HG02642 (cell line): Measurements from ENCODE around the gene COPS6.
A peak's percentile ranks its signal among the peaks of the same experiment; 100 is the strongest.

Experiments
- ATAC-seq: cut with Tn5 transposase; IDR thresholded peaks from one replicate; pipeline ENCODE4 v1.9.1; 2021; ENCODE audit warnings: mild to moderate bottlenecking; ENCODE audit not compliant: unreplicated experiment, poor library complexity

The COPS6 gene

DNA sequence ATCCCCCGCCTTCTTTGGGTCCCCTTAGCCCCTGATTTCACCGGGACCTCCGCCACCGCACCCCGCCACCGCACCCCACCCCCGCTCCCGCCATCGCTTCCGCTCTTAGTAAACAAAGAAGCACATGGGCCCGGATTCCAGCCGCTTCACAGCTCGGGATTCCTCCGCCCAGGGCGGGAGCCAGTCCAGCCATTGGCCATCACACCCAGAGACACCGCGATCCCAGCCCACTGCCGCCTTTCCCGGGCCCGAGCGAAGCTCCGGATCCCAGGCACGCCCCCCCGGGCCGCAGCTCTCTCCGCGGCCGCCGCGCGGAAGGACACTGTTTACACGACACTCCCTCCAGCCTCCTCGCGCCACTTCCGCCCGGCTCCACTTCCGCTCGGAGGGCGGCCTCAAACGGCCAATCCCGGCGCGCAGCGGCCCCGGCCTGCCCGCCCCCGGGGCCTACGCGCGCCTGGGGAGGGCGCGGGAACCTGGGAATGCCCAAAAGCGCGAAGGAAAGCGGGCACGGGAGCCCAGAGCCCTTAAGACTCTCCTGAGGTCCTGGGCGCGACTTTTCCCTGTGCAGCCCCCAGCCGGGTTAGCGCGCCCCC is 11.7 kb downstream of the COPS6 start:
- ATAC-seq, result peak; percentile 73

DNA sequence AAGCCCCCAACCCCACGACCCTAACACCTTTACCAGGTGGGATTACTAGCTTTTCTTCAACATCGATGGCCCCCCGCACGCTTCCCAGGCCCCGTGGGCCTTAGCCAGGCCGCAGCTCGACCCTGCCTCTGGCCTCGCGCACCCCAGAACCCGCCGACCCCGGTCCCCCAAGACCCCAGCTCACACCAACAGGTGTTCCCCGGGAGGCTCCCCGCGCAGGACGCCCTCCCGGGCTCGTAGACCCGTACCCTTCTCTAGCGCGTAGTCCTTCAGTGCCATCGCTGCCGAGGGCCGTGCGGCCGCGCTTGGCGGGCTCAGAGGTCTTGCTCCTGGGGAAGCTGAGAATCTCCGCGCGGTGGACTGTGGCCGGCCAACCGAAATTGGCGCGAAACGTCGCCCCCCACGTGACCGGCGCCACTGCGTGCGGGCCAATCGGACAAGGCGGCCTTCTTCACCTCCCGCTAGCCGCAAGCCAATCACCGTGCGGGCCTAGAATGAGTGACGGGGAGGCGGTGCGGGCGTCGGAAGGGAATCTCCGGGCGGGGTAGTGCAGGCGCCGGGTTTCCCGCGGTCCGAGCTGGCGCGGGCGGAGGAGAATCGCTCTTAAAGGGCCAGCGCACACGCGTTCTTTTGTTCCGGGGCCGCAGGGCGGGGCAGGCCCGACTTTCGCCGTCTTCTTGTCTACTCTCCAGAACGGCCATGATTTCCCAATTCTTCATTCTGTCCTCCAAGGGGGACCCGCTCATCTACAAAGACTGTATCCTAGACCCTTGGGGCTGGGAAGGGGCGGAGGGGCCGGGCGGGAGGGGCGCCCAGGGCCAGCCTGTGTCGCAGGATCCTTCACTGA is 12.5 kb downstream of the COPS6 start, which contains the start of the genes AP4M1 and MCM7:
Gene AP4M1, plus strand, starts transcription at position 628 of the 847 bp plus-strand sequence. Its CDS starts 72 bp downstream, at position 700.
Gene MCM7, minus strand, starts transcription at position 382 of the 847 bp plus-strand sequence. Its CDS starts 103 bp downstream, at position 279.
- ATAC-seq, result peak; percentile 85

DNA sequence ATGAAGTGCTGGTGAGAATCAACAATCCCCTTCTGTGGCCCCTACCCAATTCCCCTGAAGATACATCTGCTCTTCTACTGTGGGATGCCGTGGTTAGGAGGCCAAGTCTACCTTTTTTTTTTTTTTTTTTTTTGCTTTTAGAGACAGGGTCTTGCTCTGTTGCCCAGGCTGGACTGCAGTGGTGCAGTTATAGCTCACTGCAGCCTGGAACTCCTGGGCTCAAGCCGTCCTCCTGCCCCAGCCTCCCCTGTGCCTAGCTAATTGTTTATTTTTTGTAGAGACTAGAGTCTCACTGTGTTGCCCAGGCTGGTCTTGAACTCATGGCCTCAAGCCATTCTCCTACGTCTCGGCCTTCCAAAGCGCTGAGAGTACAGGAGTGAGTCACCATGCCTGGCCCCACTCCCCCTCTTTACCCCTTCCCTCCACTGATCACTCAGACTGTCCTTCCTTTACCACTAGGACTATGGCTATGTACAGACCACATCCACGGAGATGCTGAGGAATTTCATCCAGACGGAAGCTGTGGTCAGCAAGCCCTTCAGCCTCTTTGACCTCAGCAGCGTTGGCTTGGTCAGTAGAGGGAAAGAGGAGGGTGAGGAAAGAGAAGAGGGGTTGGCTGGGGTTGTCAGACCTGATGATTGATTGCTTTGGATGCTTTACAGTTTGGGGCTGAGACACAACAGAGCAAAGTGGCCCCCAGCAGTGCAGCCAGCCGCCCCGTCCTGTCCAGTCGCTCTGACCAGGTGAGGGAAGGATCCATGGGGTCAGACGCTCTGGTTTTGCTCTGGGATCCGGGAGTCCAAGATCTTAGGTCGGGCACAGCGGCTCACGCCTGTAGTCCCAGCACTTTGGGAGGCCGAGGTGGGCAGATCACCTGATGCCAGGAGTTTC is 14.4 kb downstream of the COPS6 start:
- no peak for ATAC-seq

DNA sequence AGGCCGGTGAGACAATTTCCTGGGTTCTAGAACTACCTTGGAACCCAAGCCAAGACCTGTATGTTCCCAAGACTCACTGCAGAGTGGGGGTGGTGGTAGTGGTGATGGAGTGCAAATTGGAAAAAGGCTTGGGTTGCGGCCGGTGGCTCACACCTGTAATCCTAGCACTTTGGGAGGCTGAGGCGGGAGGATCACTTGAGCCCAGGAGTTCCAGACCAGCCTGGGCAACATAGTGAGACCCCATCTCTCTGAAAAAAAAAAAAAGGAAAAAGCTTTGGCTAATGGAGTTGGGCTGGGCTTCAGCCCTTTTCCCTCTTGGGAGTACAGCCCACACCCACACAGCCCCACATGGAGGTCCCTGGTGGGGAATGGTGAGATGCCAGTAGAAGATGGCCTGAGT is 16.8 kb downstream of the COPS6 start:
- no peak for ATAC-seq

DNA sequence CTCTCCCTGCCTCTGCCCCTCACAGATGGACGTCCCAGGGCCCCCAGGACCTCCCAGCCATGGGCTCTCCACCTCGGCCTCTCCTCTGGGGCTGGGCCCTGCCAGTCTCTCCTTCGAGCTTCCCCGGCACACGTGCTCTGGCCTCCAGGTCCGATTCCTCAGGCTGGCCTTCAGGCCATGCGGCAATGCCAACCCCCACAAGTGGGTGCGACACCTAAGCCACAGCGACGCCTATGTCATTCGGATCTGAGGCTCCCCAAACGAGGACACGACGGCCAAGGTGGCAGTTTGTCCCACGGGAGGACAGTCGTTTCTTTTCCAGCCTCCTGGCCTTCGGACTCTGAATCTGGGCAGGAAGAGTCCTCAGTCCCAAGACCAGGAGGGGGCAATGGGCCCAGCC is 17.9 kb downstream of the COPS6 start:
- no peak for ATAC-seq

DNA sequence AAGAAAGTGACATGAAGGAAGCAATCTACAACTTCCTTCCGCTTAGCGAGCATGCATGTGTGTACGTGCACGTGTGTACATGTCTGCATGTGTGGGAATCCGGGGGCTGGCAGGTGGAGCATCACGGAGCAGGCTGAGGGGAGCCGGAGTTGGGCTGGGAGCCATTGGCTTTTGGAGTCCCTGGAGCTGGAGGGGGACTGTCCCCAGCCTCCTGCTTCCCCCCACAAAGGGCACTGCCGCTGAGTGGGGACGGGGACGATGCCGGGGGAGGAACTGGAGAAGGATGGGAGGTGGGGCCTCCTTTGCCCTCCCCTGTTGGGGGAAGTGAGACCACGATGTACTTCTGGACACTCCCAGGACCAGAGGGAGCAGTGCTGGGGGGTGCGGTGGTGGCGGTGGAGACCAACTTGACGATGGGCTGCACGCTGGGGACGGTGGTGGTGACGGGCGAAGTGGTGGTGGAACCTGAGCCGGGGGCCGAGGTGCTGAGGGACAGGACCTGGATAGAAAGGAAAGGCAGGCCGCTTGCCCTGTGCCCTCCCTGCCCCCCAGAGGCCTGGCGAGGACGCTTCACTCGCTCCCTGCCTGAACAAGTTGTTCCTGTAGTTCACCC is 18.5 kb downstream of the COPS6 start:
- ATAC-seq, result no peak

DNA sequence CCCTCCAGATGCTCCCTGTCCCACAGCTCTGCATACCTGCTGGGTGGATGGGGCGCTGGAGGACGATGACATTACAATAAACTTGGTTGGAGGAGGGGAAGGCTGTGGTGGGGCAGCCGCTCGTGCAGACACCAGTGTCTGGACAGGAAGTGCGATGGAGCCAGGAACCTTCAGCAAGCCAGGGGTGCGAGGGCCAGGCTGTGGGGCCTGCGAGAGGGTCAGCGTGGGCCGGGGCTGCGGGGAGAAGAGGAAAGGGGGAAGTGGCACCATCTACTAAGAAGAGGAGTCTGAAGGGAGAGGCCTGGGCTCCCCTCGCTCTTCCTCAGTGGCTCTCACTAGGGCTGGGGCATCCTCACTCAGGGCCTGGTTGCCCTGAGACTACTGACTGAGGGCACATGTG is 19.1 kb downstream of the COPS6 start:
- ATAC-seq, result no peak

DNA sequence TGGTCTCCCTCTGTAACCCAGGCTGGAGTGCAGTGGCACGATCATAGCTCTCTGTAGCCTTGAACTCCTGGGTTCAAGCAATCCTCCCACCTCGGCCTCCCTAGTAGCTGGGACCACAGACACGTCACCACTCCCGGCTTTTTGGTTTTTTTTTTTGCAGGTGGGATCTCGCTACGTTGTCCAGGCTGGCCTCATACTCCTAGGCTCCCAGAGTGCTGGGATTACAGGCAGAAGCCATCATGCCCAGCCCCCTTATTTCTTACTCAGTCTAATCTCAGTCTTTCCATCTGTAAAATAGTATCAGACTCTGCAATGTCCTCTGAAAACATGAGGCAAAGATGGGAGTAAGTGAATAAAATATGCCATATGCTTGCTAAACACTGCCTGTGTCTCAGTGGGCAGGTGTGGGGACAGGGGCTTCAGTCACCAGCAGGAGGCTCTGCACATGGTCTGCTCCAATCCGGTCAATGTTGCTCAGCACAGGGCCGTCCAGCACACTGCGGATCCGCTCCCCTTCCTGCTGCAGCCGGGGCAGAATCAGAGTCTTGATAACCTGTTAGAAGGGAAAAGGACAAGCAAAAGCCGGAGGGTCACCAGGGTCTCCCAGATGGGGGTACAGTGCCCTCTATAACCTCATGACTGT is 20.9 kb downstream of the COPS6 start:
- no peak for ATAC-seq

DNA sequence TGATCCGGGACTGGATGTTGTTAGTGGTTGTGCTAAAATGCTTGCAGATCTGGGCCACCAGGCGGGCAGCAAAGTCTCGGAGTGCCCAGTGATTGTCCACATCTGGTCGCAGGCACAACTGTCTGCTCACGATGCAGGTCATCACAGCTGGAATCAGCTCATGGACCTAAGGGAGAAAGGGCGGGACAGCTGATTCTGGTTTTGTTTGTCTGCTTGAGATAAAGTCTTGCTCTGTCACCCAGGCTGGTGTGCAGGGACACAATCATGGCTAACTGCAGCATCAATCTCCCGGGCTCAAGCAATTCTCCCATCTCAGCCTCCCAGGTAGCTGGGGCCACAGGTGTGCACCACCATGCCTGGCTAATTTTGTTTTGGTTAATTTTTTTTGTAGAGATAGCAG is 22.4 kb downstream of the COPS6 start:
- ATAC-seq, result no peak

DNA sequence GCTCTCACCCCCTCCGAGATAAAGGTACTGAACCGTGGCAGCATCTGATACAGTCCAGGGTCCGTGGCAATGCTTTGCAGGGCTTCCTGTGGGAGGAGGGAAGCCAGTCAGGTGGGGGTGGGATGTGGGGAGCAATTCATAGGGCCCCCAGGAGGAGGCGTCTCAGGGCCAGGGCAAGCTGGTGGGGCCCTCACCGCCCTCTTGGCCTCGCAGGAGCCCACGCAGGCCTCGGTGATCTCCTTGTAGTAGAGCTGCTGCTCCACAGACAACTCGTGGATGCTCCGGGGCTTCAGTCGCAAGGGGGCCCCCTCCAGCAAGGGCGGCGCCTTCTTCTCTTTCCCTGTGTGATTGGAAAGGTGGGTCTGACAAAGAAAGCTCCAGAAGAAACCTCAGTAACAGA is 23.1 kb downstream of the COPS6 start:
- ATAC-seq, result no peak

DNA sequence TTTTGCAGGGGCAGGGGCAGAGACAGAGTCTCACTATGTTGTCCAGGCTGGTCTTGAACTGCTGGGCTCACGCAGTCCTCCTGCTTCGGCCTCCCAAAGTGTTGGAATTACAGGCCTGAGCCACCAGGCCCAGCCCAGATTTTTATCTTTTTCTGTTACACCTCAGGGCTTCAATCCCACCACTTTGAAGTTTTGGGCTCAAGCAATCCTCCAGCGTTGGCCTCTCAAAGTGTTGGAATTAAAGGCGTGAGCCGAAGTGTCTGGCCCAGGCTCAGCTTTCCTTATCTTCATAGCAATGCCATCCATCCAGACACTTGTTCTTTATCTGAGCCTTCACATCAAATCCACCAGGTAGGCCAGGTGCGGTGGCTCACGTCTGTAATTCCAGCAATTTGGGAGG is 26.3 kb downstream of the COPS6 start:
- no peak for ATAC-seq

DNA sequence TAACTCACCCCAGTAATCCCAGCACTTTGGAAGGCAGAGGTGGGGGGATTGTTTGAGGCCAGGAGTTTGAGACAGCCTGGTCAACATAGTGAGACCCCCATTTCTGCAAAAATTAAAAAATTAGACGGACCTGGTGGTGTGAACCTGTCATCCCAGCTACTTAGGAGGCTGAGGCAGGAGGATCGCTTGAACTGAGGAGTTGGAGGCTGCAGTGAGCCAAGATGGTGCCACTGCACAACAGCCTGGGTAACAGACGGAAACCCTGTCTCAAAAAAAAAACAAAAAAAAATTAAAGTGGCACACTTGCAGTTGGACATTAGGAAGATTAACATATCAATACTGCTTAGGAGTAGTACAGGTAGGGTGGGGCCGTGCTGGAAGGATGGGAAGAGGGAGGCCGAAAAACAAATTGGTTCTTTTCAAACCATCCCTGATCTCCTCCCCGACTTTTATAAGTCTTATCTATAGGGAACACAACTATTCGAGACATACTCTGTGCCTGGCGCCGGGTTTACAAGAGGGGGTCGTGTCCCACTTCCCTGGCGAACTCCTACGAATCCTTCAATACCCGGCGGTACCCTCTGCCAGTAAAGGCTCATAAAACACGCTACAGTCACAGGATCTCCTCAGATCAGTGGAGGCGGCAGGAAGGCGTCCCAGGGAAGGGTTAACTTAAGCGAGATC is 29.8 kb downstream of the COPS6 start:
- no peak for ATAC-seq

DNA sequence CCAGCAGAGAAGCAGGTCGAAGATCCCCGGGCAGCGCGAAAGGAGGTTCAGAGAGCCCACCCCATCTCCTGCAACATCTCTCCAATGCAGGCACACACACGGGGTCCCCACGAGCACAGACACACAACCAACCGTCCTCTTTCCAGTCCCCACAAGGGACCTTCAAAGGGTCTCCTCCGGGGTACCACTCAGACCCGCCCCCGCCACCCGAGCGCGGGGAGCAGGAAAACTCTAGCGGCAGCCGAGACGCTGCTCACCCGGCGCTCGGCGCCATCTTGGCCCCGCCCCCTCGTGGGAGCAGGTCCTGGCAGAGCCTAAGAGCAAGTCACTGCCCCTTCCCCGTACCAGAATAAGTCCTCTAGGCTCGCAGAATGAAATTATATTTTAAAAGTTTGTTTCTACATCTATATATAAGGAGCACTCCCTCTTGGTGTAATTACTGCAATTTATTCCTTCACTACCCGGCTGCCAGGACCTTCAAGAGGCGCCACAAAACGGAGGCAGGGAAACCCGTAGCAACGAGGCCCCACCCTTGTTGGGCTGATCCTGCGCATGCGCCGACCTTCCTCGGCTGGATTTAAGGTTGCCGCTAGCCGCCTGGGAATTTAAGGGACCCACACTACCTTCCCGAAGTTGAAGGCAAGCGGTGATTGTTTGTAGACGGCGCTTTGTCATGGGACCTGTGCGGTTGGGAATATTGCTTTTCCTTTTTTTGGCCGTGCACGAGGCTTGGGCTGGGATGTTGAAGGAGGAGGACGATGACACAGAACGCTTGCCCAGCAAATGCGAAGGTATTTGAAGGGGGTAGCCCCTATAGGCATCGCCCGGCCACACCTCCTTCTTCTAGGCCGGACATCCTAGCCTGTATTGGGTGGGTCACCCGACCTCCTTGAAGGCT is 30.6 kb downstream of the COPS6 start, which contains the start of the genes CNPY4 and TAF6:
Gene CNPY4, plus strand, starts transcription at position 563 of the 898 bp plus-strand sequence. Its CDS starts 111 bp downstream, at position 674.
Gene TAF6, minus strand, starts transcription at position 287 of the 898 bp plus-strand sequence. CDS start 5,149 bp downstream, outside the sequence.
- peak; percentile 82 for ATAC-seq

DNA sequence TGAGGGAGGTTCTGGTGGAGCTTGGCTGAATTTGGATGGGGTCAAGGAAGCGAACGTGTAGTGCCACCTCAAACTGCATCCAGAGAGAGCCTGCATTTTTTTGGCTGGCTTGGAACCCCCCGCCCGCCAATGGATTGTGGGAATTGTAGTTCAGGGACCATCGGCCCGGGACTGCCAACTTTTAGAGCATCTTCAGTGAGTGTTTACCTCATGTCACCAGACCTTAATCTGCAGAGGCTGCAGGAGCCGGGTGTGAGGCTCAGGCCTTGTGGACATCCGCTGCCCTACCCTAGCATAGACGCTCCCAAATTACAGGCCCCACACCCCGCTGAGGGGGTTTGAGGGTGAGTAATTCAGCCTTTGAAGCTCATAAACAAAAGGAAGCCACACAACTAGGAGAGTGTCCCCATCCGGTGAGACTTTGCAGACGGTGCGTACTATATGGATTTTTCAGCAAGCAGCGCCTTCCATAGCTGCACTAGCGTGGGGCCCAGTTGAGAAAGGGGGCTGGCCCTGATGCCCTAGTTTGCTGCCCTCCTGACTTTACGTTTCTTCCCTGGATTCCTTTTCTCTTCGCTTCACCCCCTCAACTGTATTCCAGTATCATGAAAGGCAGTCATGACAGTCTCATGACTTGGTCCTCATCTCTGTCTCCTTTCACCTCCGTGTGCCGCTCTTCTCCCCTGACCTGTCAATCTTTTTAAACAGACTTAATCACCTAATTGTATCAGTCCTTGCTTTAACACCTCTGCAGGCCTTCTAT is 31.4 kb downstream of the COPS6 start:
- peak; percentile 31 for ATAC-seq

DNA sequence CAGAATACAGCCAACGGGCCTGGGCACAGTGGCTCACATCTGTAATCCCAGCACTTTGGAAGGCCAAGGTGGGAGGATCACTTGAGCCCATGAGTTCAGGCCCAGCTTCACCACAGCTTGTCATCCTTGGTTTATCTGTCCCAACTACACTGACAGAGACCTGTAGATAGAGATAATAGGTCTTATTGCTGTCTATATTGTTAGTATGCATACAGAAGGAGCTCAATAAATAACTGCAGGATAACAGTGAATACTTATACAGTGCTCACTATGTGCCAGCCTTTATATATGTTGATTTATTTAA is 31.9 kb downstream of the COPS6 start:
- no peak for ATAC-seq

DNA sequence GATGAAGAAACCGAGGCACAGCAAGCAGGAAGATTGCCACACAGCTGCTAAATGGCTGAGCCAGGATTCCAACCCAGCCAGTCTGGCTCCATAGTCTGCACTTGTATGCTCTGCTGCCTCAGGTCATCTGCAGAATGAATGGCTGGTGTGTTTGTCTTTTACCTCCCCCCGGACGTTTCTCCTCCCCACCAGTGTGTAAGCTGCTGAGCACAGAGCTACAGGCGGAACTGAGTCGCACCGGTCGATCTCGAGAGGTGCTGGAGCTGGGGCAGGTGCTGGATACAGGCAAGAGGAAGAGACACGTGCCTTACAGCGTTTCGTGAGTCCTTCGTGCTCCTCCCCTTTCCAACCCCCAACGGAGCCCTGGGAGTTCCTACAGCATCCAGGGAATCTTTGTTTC is 33.3 kb downstream of the COPS6 start:
- ATAC-seq, result no peak

DNA sequence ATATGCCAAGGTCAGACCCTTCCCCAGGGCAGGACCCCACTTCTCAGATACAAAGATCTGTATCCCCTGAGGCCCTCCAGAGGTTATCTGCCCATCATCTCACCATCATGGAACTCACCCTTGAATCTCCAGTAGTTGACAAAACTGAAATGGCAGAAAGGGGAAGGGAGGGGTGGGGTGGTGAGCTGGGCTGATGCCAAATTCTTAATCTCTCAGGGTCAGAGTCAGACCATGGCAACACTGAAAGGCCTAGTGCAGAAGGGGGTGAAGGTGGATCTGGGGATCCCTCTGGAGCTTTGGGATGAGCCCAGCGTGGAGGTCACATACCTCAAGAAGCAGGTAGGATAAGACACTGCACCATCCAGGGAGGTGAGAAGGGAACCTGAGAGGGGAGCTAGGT is 33.8 kb downstream of the COPS6 start:
- ATAC-seq, result no peak
